Measurements from ENCODE around the gene CAPNS2. TPM values are rescaled to one million over a fixed set of nuclear protein-coding genes. Genes with fewer than 3 reads are reported as not detected.

CAPNS2 gene
- total and polyA plus RNA-seq, 8 donors = 0.19 to 0.32 TPM; not detected in 6

DNA sequence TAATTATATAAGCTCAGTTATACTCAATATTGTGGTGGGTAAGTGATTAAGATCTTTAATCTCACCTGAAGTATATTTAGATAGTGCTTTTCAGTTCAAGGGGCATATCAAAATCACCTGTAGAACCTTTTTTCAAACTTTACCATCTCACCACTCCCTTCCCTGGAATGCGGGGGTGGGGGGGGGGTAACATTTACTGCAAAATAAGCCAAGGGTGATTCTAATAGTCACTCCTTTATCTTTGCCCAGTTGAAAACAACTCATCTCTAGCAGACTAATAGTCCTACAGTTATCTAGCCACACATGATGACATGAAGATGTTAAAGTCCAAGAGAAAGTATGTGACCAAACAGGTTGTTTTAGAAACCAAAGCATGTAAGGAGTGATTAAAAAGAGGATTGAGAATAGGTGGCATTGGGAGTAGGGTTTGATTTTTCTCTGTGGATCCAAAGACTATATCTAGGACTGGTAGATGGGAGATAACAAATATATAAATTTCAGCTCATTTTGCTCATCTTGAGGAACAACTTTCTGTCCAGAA lies 36.1 kb upstream of the CAPNS2 start:
- WGBS, 2 donors = 97 to 98% methylated on average over 1 of the region's 1 CpG
- ATAC-seq (no peak), FAIRE-seq (no peak), DNase-seq (no peak)
- Histone ChIP-seq H3K27me3 (peaks cover 0 to 4% (median 0%) of the 10 kb centered on the region in 4 donors), H3K27ac (no peak overlapping the region), H3K4me1 (no peaks in the 10 kb centered on the region), H3K9me3 (no peaks in the 10 kb centered on the region), H3K36me3 (peaks cover 0 to 4% (median 0%) of the 10 kb centered on the region in 3 donors), H3K4me3 (no peak overlapping the region)
- TF ChIP-seq, protein P1, sequence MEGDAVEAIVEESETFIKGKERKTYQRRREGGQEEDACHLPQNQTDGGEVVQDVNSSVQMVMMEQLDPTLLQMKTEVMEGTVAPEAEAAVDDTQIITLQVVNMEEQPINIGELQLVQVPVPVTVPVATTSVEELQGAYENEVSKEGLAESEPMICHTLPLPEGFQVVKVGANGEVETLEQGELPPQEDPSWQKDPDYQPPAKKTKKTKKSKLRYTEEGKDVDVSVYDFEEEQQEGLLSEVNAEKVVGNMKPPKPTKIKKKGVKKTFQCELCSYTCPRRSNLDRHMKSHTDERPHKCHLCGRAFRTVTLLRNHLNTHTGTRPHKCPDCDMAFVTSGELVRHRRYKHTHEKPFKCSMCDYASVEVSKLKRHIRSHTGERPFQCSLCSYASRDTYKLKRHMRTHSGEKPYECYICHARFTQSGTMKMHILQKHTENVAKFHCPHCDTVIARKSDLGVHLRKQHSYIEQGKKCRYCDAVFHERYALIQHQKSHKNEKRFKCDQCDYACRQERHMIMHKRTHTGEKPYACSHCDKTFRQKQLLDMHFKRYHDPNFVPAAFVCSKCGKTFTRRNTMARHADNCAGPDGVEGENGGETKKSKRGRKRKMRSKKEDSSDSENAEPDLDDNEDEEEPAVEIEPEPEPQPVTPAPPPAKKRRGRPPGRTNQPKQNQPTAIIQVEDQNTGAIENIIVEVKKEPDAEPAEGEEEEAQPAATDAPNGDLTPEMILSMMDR (IDR thresholded peaks at IDR 0.05) = no peak
- intact Hi-C loops (cut with DNase I) = no loop called here

DNA sequence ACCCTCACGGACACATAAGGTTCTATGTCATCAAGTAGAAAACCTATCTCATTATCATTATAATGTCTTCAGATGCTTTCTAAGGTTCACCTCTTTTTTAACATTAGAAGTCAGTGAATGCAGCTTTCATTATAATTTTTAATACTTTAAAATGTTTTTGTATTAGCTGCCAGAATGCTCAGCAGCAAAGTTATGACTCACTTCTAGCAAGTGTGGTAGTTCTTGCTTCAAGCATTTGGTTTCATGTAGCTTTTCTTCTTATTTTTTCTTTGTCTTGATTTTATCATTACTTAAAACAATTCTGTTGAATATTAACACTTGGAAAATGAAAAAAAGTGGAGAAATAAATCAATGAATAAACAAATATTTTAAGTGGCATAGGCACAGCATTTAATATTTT lies 34.3 kb upstream of the CAPNS2 start:
- WGBS, 2 donors = 89 to 100% methylated on average over 1 of the region's 1 CpG
- no peak for FAIRE-seq
- intact Hi-C loops (cut with DNase I) = no loop called here

DNA sequence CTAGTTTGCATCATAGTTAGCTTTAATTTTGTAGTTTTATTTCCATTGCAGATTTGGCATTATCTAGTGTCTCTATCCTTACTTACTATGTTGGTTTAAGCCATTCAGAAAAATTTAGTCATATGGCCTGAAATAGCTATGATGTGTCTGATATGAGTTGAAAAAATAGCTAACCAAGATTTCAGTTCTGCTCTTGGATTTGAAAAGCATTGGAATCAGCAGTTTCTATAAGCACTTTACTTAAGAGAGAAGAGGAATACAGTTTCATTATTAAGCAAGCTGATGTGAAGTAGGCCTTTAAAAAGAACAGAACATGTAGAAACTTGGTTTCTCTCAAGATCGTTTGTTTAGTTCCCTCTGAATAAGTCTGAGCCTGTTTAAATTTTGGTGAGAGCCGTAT lies 31.7 kb upstream of the CAPNS2 start:
- FAIRE-seq (no peak), DNase-seq (no peak), ATAC-seq (peak in 2 of 4 donors; percentile 22 to 46)
- Histone ChIP-seq H3K27me3 (peaks cover 0 to 4% (median 0%) of the 10 kb centered on the region in 4 donors), H3K4me1 (peaks cover 0 to 3% (median 0%) of the 10 kb centered on the region in 3 donors), H3K36me3 (peaks cover 0 to 4% (median 0%) of the 10 kb centered on the region in 3 donors), H3K4me3 (no peak overlapping the region), H3K27ac (no peak overlapping the region), H3K9me3 (no peaks in the 10 kb centered on the region)
- intact Hi-C loops (cut with DNase I) = no loop called here
- WGBS, 2 donors = 71 to 89% methylated on average over 2 of the region's 2 CpGs
- TF ChIP-seq, protein P1 (IDR thresholded peaks at IDR 0.05) = no peak

More for the DNA sequence above, 34.3 kb upstream of the CAPNS2 start:
- Histone ChIP-seq H3K36me3 (peaks cover 0 to 4% (median 0%) of the 10 kb centered on the region in 3 donors), H3K27me3 (peaks cover 0 to 4% (median 0%) of the 10 kb centered on the region in 4 donors), H3K9me3 (no peaks in the 10 kb centered on the region), H3K4me3 (no peak overlapping the region), H3K4me1 (peaks cover 0 to 3% (median 0%) of the 10 kb centered on the region in 3 donors), H3K27ac (no peak overlapping the region)
- ATAC-seq = no peak
- TF ChIP-seq, protein P1 (IDR thresholded peaks at IDR 0.05) = no peak
- no peak for DNase-seq

DNA sequence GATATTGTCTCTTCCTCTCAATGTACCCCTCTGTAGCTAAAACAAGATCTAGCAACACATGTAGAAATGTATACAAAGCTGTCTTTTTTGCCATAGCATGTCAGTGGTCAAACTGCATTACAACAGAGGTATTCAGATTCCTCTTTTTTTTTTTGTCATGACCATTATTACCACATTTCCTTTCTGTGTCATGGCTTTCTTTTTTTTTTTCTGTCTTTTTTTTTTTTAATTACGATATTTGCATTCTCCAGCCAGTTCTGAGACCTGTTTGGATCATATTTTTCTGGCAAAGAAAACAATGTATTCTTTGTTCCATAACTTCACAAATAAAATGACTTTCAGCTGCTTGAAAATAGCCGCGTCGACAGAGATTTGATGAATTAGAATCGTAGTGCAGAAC lies 27.4 kb upstream of the CAPNS2 start:
- 46 to 54% methylated on average over 5 of the region's 5 CpGs for WGBS, 2 donors
- TF ChIP-seq, protein P1 (IDR thresholded peaks at IDR 0.05) = no peak
- no peak for DNase-seq
- intact Hi-C loops (cut with DNase I) = no loop called here
- H3K9me3 ChIP-seq = no peaks in the 10 kb centered on the region
- no peak overlapping the region for H3K4me3 ChIP-seq
- H3K36me3 ChIP-seq = no peaks in the 10 kb centered on the region
- H3K27ac ChIP-seq = no peak overlapping the region
- FAIRE-seq = no peak
- peaks cover 0 to 3% (median 0%) of the 10 kb centered on the region in 3 donors for H3K4me1 ChIP-seq
- ATAC-seq = peak in 1 of 4 donors; percentile 9
- no peaks in the 10 kb centered on the region for H3K27me3 ChIP-seq

DNA sequence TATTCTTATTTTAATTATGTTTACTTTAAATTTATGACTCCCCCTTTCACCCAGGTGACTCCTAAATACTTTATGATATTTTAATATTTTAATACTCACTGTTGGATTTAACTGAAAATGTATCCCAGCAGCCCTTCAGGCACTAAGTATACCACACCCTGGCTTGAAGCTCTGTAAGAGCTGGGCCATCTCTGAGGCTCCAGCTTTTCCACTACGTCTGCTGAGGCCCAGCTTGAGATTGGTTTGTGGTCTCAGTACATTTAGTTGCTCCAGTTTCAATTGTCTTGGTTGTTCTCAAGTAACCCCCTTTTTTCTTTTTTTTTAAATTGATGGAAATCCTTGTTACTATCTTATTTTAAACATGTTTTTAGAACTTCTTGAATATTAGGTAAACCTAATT lies 27.0 kb upstream of the CAPNS2 start:
- Histone ChIP-seq H3K9me3 (no peaks in the 10 kb centered on the region), H3K27ac (no peak overlapping the region), H3K27me3 (no peaks in the 10 kb centered on the region), H3K4me3 (no peak overlapping the region), H3K4me1 (peaks cover 0 to 3% (median 0%) of the 10 kb centered on the region in 3 donors), H3K36me3 (no peaks in the 10 kb centered on the region)
- TF ChIP-seq, protein P1 (IDR thresholded peaks at IDR 0.05) = no peak
- DNase-seq (no peak), FAIRE-seq (no peak), ATAC-seq (no peak)
- intact Hi-C loops (cut with DNase I) = no loop called here
- 47 to 64% methylated on average over 1 of the region's 1 CpG for WGBS, 2 donors

Data from pancreas (tissue), 10 donors.